HG03045 (cell line): ENCODE measurements around the gene TMUB2.

ENCODE experiments used
- ATAC-seq: cut with Tn5 transposase; IDR thresholded peaks from one replicate; pipeline ENCODE4 v1.9.1; 2021; ENCODE audit warnings: mild to moderate bottlenecking, moderate library complexity; ENCODE audit not compliant: unreplicated experiment

TMUB2 gene

DNA sequence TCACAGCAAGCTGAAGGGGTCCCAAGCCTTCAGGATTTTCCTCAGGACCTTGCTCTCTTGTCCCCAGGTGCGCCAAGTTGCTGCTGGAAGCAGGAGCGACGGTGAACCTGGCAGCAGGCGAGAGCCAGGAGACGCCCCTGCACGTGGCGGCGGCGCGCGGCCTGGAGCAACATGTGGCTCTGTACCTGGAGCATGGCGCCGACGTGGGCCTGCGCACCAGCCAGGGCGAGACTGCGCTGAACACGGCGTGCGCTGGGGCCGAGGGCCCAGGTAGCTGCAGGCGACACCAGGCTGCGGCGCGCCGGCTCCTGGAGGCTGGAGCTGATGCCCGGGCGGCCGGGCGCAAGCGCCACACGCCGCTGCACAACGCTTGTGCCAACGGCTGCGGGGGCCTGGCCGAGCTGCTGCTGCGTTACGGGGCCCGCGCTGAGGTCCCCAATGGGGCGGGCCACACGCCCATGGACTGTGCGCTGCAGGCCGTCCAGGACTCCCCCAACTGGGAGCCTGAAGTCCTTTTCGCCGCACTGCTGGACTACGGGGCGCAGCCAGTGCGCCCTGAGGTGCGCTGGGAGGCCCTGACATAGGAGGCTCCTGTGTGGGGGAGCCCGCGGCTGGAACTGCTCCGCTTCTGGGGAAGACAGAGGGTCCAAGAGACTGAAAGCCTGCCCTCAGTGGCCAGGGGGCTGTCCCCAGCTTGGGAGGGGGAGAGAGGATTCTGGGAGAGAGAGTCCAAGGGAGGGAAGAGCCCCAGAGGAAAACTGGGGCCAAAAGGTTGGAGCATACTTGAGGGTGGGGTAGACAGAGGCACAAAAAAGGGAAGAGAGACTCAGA is 9.9 kb upstream of the TMUB2 start:
- no peak for ATAC-seq

DNA sequence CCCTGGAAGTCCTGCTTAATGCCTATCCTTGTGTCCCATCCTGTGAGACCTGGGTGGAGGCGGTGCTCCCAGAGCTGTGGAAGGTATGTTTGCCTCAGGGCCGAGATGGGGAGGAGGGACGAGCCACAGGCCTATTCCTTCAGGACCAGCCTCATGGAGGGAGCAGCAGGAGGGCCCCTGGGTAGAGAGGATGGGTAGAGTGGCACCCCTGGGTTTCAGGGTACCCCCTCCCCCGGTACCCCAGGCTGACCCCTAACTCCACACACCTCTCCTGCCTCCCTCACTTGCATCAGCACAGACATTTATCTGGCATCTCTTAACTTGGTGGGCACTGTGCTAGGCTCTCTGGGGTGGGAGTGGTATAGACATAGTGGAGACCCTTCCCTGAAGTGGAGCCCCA is 9.1 kb upstream of the TMUB2 start:
- no peak for ATAC-seq

DNA sequence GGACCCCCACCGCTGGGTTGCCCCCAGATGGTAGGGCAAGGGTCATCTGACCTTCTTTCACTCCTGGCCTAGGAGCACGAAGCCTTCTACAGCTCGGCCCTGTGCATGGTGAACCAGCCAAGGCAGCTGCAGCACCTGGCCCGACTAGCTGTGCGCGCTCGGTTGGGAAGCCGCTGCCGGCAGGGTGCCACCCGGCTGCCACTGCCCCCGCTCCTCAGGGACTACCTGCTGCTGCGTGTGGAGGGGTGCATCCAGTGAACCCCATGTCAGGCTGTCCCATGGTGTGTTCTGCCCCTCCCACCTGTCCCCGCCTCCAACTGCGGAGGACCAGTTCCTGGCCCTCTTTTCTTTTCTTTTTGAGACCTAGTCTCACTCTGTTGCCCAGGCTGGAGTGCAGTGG is 8.6 kb upstream of the TMUB2 start:
- ATAC-seq: no peak

DNA sequence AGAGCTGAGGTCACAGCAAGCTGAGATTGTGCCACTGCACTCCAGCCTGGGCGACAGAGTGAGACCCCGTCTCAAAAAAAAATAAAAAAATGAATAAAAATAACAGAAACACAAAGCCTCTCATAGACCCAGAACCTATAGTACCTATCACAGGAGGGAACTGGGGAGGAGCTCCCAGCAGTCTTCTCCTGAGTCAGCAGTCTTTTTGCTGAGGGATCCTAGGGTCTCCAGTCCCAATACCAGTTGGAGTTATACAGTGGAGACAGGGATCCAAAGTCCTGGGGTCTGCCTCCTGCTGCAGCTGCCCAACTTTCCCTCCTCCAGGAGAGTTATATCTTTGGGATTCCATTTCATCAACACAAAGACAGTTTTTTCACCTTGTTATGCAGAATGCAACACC is 3.7 kb upstream of the TMUB2 start:
- no peak for ATAC-seq

DNA sequence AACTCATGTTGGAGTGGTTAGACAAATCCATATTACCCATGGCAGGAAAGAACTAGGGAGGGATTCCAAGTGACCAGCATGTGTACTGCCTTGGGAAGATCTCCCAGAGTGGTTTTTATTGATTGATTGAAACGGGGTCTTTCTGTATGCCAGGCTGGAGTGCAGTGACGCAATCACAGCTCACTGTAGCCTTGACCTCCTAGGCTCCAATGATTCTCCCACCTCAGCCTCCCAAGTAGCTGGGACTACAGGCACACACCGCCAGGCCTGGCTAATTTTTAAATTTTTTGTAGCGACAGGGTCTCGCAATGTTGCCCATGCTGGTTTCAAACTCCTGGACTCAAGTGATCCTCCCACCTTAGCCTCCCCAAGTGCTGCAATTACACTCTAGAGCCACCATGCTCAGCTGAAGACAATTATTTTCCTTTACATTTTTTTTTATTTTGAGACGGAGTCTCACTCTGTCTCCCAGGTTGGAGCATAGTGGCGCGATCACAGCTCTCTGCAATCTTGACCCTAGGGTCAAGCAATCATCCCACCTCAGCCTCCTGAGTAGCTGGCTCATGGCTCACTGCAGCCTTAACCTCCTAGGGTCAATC is 2.5 kb upstream of the TMUB2 start:
- ATAC-seq: no peak

DNA sequence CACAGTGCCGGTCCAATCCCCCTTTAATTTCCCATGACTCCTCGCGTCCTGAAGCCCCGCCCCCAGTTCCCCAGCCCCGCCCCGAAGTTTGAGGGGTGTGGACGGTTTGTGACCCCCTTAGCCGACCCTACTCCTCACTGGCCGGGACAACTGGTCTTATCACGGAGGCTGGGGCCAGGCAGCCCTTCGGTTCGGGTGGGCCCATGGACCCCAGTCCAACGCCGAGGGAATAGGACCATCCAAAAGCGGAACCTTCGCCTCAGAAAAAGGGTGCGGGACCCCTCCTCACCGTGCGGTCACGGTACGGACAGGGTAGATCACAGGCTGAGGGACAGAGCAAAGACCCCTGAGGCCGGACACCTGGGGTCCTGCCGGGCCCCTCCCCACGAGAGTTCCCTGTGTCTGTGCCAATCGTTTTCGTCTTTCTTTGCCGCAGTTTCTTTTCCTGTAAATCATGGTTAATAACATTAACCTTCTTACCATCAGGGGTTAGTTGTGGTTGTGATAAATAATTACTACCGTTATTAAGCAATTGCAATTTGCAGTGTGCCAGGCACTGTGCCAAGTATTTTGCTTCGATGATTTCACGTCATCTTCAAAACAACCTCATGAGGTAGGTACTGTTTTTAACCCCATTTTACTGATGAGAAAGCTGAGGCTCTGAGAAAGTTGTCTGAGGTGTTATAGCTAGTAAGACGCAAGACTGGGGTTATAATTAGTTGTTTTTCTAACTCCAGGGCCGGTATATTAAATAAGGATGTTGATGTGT is 543 bp downstream of the TMUB2 start:
- peak; percentile 33 for ATAC-seq

DNA sequence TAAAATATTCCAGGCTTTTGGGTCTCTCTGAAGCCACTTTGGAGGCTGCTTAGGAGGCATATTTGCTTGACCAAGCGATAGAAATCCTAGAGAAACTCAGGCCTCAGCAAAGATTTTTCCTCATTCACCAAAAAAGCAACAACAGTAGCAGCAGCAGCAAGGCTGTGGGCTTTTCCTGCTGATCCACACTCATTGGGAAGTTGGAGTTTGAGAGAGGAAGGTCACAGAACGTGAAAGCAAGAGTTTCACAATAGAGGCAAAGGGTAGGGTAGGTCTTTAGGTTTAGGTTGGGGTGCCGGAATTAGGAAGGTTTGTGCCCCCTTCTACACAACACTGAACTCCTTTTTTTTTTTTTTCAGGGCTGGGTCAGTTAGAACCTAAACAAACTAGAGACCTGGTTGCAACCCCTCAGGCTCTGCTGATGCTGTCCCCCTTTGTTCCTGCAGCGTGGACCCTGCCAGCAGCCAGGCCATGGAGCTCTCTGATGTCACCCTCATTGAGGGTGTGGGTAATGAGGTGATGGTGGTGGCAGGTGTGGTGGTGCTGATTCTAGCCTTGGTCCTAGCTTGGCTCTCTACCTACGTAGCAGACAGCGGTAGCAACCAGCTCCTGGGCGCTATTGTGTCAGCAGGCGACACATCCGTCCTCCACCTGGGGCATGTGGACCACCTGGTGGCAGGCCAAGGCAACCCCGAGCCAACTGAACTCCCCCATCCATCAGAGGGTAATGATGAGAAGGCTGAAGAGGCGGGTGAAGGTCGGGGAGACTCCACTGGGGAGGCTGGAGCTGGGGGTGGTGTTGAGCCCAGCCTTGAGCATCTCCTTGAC is 2.0 kb downstream of the TMUB2 start:
- ATAC-seq: no peak

DNA sequence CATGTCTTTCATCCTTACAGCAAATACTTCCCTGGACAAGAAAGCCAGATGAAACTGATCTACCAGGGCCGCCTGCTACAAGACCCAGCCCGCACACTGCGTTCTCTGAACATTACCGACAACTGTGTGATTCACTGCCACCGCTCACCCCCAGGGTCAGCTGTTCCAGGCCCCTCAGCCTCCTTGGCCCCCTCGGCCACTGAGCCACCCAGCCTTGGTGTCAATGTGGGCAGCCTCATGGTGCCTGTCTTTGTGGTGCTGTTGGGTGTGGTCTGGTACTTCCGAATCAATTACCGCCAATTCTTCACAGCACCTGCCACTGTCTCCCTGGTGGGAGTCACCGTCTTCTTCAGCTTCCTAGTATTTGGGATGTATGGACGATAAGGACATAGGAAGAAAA is 3.7 kb downstream of the TMUB2 start:
- no peak for ATAC-seq

DNA sequence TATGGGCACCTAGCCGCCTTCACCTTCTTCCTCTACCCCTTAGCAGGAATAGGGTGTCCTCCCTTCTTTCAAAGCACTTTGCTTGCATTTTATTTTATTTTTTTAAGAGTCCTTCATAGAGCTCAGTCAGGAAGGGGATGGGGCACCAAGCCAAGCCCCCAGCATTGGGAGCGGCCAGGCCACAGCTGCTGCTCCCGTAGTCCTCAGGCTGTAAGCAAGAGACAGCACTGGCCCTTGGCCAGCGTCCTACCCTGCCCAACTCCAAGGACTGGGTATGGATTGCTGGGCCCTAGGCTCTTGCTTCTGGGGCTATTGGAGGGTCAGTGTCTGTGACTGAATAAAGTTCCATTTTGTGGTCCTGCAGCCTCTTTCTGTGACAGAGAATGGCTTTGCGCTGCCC is 4.6 kb downstream of the TMUB2 start:
- no peak for ATAC-seq

DNA sequence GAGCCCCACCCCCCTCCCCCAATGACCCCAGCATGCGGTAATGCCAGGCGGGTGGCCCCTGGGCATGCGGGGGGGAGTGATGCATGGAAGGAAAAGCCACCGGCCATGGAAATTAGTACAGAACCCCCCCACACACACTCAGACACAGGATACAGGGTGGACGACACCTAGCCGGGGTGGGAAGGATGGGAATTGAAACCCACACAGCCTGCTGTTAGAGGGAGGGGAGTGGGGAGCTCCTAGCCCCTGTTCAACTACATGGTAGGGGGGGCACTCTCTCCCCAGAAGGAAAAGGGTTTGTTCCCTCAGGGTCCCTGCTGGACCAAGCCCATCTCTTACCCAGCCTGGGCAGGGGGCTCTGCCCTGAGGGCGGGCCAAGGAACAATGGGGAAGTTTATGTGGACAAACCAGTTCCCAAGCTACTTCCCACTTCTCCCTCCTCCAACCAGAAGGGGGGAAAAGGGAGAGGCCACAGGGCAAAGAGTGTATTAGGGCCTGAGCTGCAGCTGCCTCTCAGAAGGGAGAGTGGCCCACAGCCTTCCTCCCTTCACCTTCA is 5.2 kb downstream of the TMUB2 start:
- no peak for ATAC-seq

DNA sequence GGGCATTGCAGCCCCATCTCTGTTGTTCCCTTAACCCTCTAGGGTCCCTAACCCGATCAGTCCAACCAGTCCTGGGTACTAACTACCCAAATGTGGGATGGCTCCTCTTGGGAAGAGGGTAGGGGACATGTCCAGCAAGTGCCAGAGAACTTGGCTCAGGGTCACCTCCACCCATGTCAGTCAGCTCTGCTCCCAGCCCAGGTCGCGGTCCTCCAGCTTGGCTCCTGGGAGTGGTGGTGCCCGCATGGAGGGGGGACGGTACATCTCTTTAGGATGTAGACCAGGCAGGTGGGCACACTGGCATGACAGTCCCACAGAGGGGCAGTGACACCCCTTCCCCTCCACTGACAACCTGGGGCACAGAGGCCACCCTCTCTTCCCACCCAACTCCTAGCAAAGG is 6.0 kb downstream of the TMUB2 start:
- ATAC-seq: no peak

DNA sequence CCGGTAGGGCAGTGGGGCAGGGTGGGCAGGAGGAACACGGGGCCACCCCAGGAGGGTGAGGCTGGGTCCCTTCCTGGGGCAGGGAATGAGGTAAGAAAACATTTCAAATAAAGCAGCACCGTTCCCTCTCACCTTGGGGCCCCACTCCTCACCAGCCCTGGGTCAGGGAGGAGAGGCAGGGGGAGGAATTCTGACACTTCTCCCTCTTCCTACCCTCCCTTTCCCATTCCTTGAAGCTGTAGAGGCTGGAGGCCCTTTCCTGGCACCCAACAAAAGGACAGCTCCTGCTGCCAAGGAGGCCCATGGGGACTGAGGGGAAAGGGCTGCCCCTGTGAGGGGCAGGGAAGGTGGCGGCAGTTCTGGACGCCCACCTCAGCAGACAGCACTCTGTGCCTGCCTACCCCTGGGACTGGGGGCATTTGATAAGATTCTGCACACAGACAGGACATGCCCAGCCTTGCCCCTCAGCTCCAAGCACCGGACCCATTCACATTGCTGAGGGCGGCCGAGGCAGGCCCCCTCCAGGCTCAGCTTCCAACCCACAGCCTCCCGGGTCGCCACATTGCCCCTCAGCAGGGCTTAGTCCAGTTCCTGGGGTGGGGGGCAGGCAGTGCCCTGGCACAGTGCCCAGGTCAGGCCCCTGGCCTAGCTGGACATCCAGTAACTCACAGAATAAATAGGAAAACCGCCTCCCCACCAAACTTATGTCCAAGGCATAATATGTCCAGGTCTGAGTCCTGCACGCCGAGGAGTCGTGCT is 6.7 kb downstream of the TMUB2 start:
- ATAC-seq: no peak

DNA sequence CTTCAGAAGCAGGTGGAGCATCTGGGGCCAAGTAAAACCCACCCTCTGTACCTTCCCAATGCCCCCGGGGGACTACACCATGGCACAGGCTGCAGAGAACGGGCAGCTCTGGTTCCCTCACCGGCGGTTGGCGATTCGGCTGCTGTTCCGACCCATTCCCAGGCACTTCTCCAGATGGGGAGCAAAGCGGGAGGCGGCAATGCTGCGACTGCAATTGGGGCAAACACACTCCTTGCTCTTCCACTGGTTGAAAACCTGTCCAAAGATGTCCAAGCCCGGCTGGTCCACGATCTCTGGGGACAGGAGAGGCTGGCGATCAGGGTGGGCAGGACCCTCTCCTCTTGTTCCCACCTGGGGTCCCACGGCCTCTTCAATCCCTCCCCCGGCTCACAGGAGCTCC is 10.3 kb downstream of the TMUB2 start:
- no peak for ATAC-seq

DNA sequence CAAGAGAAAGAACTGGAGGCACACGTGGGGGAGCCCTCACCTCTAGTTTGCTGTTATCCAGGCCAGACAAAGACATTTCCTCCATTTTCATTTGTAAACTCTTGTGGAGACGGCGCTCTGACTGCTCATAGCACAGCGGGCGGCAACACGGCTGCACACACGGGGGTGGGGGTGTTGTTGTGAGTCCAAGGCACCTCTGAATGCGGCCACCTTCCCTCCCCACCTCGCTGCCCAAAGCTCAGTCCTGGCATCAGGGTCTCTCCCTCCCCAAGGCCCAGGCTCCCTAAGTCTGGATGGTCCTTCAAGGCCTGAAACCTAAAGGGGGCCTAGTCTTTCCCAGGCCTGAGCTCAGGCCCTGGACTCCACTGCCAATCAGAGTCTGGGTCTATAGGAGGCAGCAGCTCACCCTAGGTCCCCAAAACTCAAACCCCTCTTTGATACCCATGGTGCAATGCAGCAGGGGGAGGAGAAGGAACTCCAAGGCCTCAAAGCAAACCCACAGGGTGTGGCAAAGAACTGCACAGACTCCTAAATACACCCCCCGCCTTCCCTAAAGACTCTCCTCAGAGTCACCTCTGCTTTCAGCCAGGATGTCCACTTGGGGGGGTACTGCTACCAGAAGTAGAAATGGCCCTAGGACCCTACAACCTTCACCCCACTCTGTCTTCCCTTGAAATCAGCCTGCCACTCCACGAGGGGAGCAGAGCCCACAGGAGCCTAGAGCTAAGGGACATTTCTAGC is 11.4 kb downstream of the TMUB2 start:
- no peak for ATAC-seq

DNA sequence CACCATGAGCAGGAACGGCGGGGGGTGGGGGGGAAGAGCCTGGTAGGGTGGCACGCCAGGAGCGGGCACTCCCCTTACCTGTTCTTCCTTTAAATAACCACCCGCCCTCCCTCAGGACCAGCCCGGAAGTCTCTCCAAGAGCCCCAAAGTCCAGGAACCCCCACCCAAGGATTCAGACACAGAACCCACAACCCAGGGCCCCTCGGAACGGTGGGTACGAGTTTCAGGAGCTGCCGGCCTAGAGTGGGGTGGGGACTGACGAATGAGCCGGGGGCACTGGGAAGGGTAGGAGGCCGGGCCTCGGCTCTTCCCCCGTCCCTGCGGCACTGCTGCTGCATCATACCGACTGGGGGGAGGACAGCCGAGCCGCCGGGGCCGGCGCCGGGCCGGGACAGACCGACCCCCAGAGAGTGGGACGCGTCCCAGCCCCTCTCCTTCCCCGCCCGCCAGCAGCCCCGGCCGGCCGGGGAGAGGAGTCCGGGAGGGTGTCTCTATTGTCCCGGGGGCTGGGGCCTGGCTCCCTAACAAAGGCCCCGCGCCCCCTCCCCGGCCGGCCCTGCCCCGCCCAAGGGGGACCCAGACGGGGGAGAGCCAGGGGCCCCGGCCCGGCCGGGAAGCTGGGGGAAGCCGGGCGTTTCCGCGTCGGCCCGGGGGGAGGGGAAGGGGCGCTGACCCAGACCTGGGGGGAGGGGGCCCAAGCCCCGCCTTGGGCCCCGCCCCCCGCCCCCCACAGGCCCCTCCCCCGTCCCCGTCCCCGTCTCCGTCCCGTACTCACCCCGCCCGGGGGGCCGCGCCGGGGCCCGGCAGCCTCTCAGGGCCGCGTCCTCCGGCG is 12.2 kb downstream of the TMUB2 start:
- ATAC-seq: peak; percentile 29

DNA sequence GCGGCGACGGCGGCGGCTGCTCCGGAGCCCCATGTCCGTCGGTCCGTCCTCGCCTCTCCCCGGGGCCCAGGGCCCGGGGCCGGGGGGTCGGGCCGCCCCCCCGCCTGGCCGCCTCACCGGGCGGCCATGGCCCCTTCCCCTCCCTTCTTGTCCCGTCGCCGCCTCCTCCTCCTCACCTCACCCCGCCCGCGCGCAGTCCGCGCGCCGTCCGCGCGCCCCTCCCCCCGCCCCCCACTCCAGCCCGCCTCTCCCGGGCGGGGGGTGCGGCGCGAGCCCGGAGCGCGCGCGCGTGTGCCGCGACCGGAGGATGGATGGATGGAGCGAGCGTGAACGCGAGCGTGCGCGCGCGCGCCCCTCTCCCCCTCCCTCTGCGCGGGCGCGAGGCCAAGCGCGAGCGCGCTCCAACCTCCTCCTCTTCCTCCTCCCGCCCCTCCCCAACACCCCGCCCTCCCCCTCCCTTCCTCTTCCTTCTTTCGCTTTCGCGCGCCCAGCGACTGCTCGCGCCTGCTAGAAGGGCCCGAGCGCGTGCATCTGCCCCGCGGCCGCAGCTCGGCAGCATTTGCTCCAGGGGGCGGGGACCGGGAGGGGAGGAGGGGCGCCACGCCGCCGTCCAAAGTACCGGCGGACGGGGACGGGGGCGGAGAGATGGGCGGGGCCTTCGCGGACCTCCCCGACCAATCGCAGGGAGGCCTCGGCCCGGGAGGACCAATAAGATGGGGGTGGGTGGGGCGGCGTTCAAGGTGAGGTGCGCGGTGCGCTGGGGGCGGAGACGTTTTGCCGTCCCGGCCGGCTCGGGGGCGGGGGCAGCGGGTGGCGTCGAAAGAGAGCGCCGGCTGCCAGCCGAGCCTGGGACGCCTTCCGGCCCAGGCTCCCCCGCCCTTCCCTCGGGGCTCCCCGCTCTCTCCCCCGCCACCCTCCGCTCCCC is 13.0 kb downstream of the TMUB2 start, which contains the start of gene ATXN7L3:
ATXN7L3 (minus strand) TSS at position 332 of the 925 bp plus-strand sequence. CDS start 1,814 bp downstream, outside the sequence.
- peak; percentile 65 for ATAC-seq

DNA sequence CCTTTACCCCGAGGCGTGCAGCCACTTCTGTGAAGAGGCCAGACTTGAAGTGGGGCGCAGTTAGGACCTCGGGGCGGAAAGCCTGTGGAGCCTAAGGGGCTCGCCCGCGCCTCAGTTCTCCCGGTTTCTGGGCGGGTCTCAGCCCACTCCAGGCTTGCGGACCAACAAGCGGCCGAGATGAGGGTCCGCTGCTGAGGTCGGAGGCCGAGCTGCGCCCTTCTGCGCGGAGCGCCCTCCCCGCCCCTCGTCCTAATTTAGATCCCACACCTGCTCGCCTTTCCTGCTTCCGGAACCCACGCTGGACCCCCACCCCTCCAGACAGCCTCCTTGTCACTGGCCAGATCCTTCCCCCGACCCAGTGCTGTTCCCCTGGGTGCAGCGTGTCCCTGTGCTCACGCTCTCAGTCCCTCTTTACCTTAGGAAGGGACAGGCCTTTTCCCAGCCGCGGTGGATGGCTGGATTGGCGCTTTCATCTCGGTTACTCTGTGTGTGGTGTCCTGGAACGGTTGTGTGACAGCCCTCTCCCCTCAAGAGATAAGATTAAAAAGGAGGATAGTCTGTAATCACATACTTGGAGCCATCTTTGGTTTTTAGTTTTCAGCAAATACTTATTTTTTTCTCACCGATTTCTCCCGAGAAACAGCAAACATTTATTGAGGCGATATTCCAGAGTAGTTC is 13.8 kb downstream of the TMUB2 start:
- no peak for ATAC-seq
